Pancreas (tissue), 10 donors: ENCODE data around the gene HEMK1. TPM values are rescaled to one million over a fixed set of nuclear protein-coding genes. Genes with fewer than 3 reads are reported as not detected.

ENCODE experiments used
- ATAC-seq, 4 donors: fragments of 200-7000 bp; cut with Tn5 transposase; one replicate each; pipeline versions ENCODE4 v1.8.0 to v1.9.1; 2020; ENCODE audit warnings: mild to moderate bottlenecking in 4 of 4, moderate library complexity in 4 of 4
- DNase-seq, 6 donors: peaks; one replicate each; pipeline ENCODE4 v3.0.0-alpha.2; 2020
- FAIRE-seq: peaks from 2 replicates; lab custom pipeline; 2012; peaks lifted over from hg19 to GRCh38; lab: Jason Lieb, UNC
- H3K27ac ChIP-seq, 4 donors: fragments of 200-600 bp; sonication (generic); 1 replicate in 3 of 4; 2 replicates in 1 of 4; pipeline versions ENCODE4 v1.5.0 to v1.8.0; 2020
- H3K27me3 ChIP-seq, 4 donors: fragments of 200-600 bp; one replicate each; pipeline ENCODE4 v1.8.0; 2021
- H3K36me3 ChIP-seq, 3 donors: fragments of 200-600 bp; sonication (generic) in 1 of 3; one replicate each; pipeline versions ENCODE4 v1.5.0 to v1.8.0; 2020 to 2021
- H3K4me1 ChIP-seq, 3 donors: fragments of 200-600 bp; one replicate each; pipeline ENCODE4 v1.8.0; 2021
- H3K4me3 ChIP-seq, 4 donors: fragments of 200-600 bp; sonication (generic) in 2 of 4; one replicate each; pipeline versions ENCODE4 v1.5.0 to v1.8.0; 2020 to 2021
- H3K9me3 ChIP-seq, 4 donors: fragments of 200-600 bp; one replicate each; pipeline ENCODE4 v1.8.0; 2021
- WGBS, 2 donors: extraction: QIAGEN DNeasy Blood & Tissue Kit; methylation state at CpG; one replicate each; pipeline ENCODE4 v1.1.7; 2013; 5-methylcytosine and 5-hydroxymethylcytosine counted together
- intact Hi-C, 3 donors: fragments of 100-400 bp; cut with DNase I; formaldehyde crosslinking; loops; one replicate each; pipeline versions ENCODE4 v1.11.1 to v1.14.2; 2022
- polyA plus RNA-seq, 2 donors: library from polyadenylated mRNA; stranded (reverse); fragments of 200-250 nt; gene quantifications; one replicate each; pipeline ENCODE4 v1.2.3, GENCODE V29; 2013
- total RNA-seq, 6 donors: library from RNA; stranded (reverse); fragmentation: NEBNext Ultra II Directional in 4 of 6; extraction: Animal tissue kit (Norgen Biotek cat#: 25700) in 4 of 6; gene quantifications; one replicate each; pipeline versions ENCODE4 v1.2.1 to v1.2.4, GENCODE V29; 2021 to 2023
- TF ChIP-seq, protein P1 (sequence below), 4 donors: fragments of 200-600 bp; sonication (generic) in 3 of 4; IDR thresholded peaks; one replicate each; pipeline versions ENCODE4 v1.5.0 to v1.8.0; 2021; ENCODE audit warnings: antibody characterized with exemption in 4 of 4
- donor health status: healthy with polysubstance abuse.
- donor health status: DM: no; HTN: no; CAD: no; lungs with moderate emphysema.
- donor health status: DM: no; HTN: no; CAD: no.
- donor health status: control.
- donor health status: control.
- donor health status: Bipolar disorder and iron deficiency.
- donor health status: DM: yes; HTN: yes; CAD: no.
- donor health status: DM: no; HTN: no; CAD: no.
- donor health status: DM: no; HTN: no; CAD: no.
- donor health status: DM: yes; HTN: yes; CAD: no.

HEMK1 gene
- total and polyA plus RNA-seq, 8 donors = 9.6 to 21.8 (median 12.5) TPM

- H3K27me3 ChIP-seq = no peaks in the 10 kb centered on the region
- peak in 1 of 4 donors; percentile 4 for ATAC-seq
- no peak for FAIRE-seq
- peaks cover 54 to 60% (median 59%) of the 10 kb centered on the region in 3 donors for H3K4me1 ChIP-seq
- TF ChIP-seq, protein P1, sequence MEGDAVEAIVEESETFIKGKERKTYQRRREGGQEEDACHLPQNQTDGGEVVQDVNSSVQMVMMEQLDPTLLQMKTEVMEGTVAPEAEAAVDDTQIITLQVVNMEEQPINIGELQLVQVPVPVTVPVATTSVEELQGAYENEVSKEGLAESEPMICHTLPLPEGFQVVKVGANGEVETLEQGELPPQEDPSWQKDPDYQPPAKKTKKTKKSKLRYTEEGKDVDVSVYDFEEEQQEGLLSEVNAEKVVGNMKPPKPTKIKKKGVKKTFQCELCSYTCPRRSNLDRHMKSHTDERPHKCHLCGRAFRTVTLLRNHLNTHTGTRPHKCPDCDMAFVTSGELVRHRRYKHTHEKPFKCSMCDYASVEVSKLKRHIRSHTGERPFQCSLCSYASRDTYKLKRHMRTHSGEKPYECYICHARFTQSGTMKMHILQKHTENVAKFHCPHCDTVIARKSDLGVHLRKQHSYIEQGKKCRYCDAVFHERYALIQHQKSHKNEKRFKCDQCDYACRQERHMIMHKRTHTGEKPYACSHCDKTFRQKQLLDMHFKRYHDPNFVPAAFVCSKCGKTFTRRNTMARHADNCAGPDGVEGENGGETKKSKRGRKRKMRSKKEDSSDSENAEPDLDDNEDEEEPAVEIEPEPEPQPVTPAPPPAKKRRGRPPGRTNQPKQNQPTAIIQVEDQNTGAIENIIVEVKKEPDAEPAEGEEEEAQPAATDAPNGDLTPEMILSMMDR (IDR thresholded peaks at IDR 0.05) = no peak
- DNase-seq = peak in 4 of 6 donors; percentile 57 to 69 (median 61)
- H3K4me3 ChIP-seq = no peak overlapping the region
- intact Hi-C loops = no loop called here
- WGBS, 2 donors = 31 to 33% methylated on average over 9 of the region's 9 CpGs
- H3K27ac ChIP-seq = peak overlapping the region; percentile 97 to 99 (median 98)
- no peaks in the 10 kb centered on the region for H3K36me3 ChIP-seq
- H3K9me3 ChIP-seq = no peaks in the 10 kb centered on the region
Observed at GRCh38 chr3:50600141-50600753, 30.9 kb downstream of the HEMK1 start.

GRCh38 chr3:50600841-50601591, 31.7 kb downstream of the HEMK1 start:
- ATAC-seq (peak; percentile 72 to 84 (median 80)), DNase-seq (peak; percentile 91 to 100 (median 98)), FAIRE-seq (peak; percentile 83)
- WGBS, 2 donors = 0 to 1% methylated on average over 14 of the region's 14 CpGs
- peak overlapping the region in 1 of 4 donors; percentile 15 for H3K4me3 ChIP-seq
- peaks cover 0 to under 1% (median 0%) of the 10 kb centered on the region in 3 donors for H3K36me3 ChIP-seq
- no peaks in the 10 kb centered on the region for H3K27me3 ChIP-seq
- intact Hi-C loops = no loop called here
- no peaks in the 10 kb centered on the region for H3K9me3 ChIP-seq
- TF ChIP-seq, protein P1 (IDR thresholded peaks at IDR 0.05) = no peak
- H3K4me1 ChIP-seq = peaks cover 62 to 68% (median 67%) of the 10 kb centered on the region in 3 donors
- H3K27ac ChIP-seq = peak overlapping the region; percentile 97 to 99 (median 98)

DNA sequence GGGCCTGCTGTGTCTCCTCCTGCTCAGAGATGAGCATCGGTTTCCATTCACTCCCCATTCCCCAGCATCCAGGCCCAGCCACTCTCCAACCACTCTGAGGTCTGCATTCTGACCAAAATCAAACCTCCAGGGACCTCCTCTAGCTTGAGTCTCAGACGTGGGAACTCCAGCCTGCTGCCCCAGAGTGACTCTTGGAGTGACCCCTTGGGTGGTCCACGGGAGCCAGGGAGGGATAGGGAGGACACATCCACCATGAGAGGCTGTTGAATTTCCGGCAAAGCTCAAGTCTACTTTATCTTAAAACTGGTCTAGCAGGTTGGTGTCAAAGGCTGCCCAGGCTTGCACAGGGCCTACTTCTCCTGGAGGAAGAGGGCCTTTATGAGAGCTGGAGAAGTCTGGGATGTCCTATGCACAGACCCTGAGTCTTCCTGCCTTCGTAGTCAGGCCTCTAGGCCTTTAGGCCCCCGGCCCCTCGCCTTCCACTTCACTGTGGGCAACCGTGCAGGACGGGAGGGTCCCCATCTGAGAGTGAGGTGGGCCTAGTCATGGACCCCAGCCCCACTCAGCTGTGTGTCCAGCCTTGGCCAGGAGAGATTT, 33.4 kb downstream of the HEMK1 start:
- Histone ChIP-seq H3K27ac (peak overlapping the region; percentile 97 to 99 (median 98)), H3K27me3 (no peaks in the 10 kb centered on the region), H3K4me3 (no peak overlapping the region), H3K9me3 (no peaks in the 10 kb centered on the region), H3K36me3 (peaks cover 0 to 17% (median 10%) of the 10 kb centered on the region in 3 donors), H3K4me1 (peaks cover 73 to 83% (median 79%) of the 10 kb centered on the region in 3 donors)
- 54 to 57% methylated on average over 9 of the region's 9 CpGs for WGBS, 2 donors
- ATAC-seq (peak in 2 of 4 donors; percentile 3 to 4), DNase-seq (peak in 2 of 6 donors; percentile 62 to 69), FAIRE-seq (no peak)
- TF ChIP-seq, protein P1 (IDR thresholded peaks at IDR 0.05) = no peak
- intact Hi-C loops = no loop called here

DNA sequence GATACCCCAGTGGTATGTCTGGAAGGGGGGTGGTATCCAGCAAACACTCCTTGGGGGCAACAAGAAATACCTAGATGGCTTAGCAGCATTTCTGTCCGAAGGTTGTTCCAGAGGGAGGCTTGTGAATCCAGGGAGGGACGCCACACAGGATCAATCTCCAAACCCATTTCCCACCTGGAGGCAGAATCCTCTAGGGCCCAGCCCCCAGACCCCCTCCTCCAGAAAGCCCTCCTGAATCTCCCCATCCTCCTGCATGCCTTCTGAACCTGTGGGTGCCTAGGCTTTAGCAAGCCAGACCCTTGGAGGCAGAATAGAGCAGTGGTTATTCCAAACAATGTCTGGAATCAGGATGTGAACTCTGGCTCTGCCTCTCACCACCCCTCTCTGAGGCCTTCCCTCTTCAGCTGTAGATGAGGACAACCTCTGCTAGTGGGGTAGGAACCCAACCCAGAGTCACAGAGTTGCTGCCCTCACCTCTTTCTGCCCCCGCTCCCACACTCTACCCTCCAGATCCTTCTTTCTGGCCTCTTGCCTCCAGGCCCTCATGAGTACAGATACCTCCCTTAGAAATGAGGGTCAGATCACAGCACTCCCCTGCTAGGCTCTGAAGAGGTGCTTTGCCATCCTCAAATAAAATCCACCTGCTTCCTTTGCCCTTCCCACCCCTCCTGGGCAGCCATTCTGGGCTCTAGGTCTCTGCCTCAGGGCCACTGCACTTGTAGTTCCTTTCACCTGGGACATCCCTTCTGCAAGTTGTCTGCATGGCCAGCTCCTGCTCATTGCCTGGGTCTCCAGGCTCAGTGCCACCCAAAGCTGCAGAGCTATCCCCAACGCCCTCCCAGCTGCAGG, 34.2 kb downstream of the HEMK1 start:
- no peak overlapping the region for H3K4me3 ChIP-seq
- intact Hi-C loops = no loop called here
- TF ChIP-seq, protein P1 (IDR thresholded peaks at IDR 0.05) = no peak
- H3K27ac ChIP-seq = peak overlapping the region; percentile 97 to 99 (median 98)
- peaks cover 73 to 91% (median 79%) of the 10 kb centered on the region in 3 donors for H3K4me1 ChIP-seq
- 63 to 70% methylated on average over 4 of the region's 4 CpGs for WGBS, 2 donors
- DNase-seq = peak in 1 of 6 donors; percentile 25
- H3K27me3 ChIP-seq = no peaks in the 10 kb centered on the region
- no peak for ATAC-seq
- FAIRE-seq = no peak
- H3K9me3 ChIP-seq = no peaks in the 10 kb centered on the region
- H3K36me3 ChIP-seq = peaks cover 0 to 20% (median 12%) of the 10 kb centered on the region in 3 donors
